ENCODE measurements around the gene MED22.

MED22 gene

DNA sequence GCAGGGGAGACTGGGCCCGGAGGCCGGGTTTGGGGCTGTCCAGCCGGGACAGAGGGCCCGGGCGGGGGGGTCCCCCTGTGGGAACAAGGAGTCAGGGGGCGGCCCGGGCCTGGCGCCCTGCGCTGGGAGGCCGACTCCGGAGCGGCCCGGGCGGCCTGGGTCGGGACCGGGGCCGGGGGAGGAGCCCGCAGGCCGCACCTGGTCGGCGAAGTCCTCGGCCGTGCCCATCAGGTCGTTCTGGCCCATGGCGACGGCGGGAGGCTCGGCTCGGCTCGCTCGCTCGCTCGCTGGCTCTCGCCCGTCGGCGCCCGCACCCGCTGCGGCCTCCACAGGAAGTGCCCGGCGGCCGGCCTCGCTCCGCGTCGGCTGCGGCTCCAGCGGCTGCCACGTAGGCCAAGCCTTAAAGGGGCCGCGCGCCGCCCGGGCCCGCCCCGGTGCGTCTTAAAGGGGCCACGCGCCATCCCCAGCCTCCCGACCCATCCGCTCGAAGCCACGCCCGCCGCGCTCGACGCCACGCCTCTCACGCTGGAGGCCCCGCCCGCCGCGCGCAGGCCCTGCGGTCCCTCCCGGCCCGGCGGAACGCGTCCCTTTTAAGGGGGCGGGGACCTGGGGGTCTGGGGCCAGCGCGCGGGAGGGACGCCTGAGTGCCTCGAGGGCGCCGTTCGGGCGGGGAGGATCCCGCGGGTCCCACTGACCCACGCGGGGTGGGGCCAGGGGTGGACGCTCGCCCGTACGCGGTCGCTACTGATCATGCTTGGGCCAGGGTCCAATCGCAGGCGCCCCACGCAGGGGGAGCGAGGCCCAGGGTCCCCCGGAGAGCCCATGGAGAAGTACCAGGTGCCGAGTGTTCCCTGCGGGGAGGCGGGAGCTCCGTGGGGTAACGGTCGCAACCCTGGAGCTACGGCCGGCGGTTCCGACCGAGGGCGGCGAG lies 28.1 kb upstream of the MED22 start, which contains the start of the genes STKLD1 and SURF4:
TSS of gene STKLD1 (plus strand) at position 643 of the 931 bp plus-strand sequence. CDS start at position 751, 108 bp downstream.
TSS of gene SURF4 (minus strand) at position 337 of the 931 bp plus-strand sequence. CDS start at position 246, 91 bp downstream.
- H3K27ac ChIP-seq (ENCODE audit: low read length): no peak within 1 kb of the TSS
- H3K27me3 ChIP-seq (ENCODE audit: control insufficient read depth, insufficient read depth, low read length): peaks cover 22% of the 10 kb centered on the region
- H3K4me3 ChIP-seq (ENCODE audit: low read length): peak within 1 kb of the TSS; percentile 95
- peak within 1 kb of the TSS; percentile 84 for H3K9ac ChIP-seq (ENCODE audit: low read length)
- peaks cover 7% of the 10 kb centered on the region for H3K36me3 ChIP-seq (ENCODE audit: control insufficient read depth, low read depth, low read length)
- peaks cover 8% of the 10 kb centered on the region for H3K4me1 ChIP-seq (ENCODE audit: control insufficient read depth, low read depth, low read length)
- H3K9me3 ChIP-seq (ENCODE audit: control insufficient read depth, low read depth, low read length): no peaks in the 10 kb centered on the region

- Histone ChIP-seq H3K9ac (ENCODE audit: low read length) (peak overlapping the region; percentile 84), H3K27ac (ENCODE audit: low read length) (no peak overlapping the region), H3K36me3 (ENCODE audit: control insufficient read depth, low read depth, low read length) (peaks cover 15% of the 10 kb centered on the region), H3K4me3 (ENCODE audit: low read length) (peak overlapping the region; percentile 95), H3K9me3 (ENCODE audit: control insufficient read depth, low read depth, low read length) (no peaks in the 10 kb centered on the region), H3K4me1 (ENCODE audit: control insufficient read depth, low read depth, low read length) (peaks cover 8% of the 10 kb centered on the region), H3K27me3 (ENCODE audit: control insufficient read depth, insufficient read depth, low read length) (peaks cover 22% of the 10 kb centered on the region)
These were observed 27.3 kb upstream of the MED22 start for GRCh38 chr9:133375116-133375723.

- H3K27ac ChIP-seq (ENCODE audit: low read length): no peak overlapping the region
- H3K27me3 ChIP-seq (ENCODE audit: control insufficient read depth, insufficient read depth, low read length): peaks cover 22% of the 10 kb centered on the region
- H3K4me1 ChIP-seq (ENCODE audit: control insufficient read depth, low read depth, low read length): peaks cover 8% of the 10 kb centered on the region
- peak overlapping the region; percentile 95 for H3K4me3 ChIP-seq (ENCODE audit: low read length)
- no peaks in the 10 kb centered on the region for H3K9me3 ChIP-seq (ENCODE audit: control insufficient read depth, low read depth, low read length)
- peaks cover 15% of the 10 kb centered on the region for H3K36me3 ChIP-seq (ENCODE audit: control insufficient read depth, low read depth, low read length)
- H3K9ac ChIP-seq (ENCODE audit: low read length): peak overlapping the region; percentile 84
These were observed 26.7 kb upstream of the MED22 start for GRCh38 chr9:133374612-133375115.

DNA sequence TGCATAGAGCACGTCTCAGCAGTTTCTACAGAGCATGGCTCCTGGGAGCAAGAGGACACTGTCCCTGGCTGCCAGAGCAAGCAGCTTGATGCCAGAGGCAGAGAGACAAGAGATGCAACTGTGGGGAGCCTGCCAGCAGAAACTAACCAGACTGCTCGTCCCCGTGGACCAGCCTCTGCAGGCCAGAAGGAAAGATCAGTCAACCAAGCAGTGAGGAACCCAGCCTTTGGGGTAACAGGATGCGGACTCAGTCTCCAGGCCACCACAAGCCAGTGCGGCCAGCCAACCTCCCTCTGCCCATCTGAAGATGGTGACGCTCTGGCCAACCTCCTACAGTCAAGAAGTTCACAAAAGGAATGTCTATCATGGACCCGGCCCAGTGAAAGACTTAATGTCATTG lies 24.2 kb upstream of the MED22 start:
- H3K36me3 ChIP-seq (ENCODE audit: control insufficient read depth, low read depth, low read length): peaks cover 16% of the 10 kb centered on the region
- no peak overlapping the region for H3K4me3 ChIP-seq (ENCODE audit: low read length)
- no peak overlapping the region for H3K27ac ChIP-seq (ENCODE audit: low read length)
- peaks cover 5% of the 10 kb centered on the region for H3K4me1 ChIP-seq (ENCODE audit: control insufficient read depth, low read depth, low read length)
- no peaks in the 10 kb centered on the region for H3K9me3 ChIP-seq (ENCODE audit: control insufficient read depth, low read depth, low read length)
- no peak overlapping the region for H3K9ac ChIP-seq (ENCODE audit: low read length)
- peaks cover 8% of the 10 kb centered on the region for H3K27me3 ChIP-seq (ENCODE audit: control insufficient read depth, insufficient read depth, low read length)

DNA sequence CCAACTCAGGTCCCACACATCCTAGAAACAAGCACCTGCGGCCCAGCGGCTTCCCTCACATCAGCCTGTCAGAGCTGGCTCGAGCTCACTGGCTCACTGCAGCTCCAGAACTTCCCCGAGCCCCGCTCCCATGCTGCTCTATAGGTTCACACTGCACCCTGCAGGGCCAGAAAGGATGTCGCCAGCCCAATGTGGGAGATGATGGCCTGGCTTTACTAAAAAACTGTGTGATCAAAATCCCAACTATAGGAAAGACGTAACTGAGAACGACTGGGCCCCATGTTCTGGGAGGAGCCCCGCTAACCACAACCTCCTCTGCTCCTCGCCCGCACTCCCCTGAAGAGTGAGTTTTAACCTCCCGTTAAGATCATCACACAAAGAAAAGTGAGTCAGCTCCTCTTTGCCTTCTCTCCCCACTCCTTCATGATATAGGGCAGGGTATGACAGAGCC lies 23.4 kb upstream of the MED22 start:
- Histone ChIP-seq H3K4me3 (ENCODE audit: low read length) (no peak overlapping the region), H3K27me3 (ENCODE audit: control insufficient read depth, insufficient read depth, low read length) (no peaks in the 10 kb centered on the region), H3K4me1 (ENCODE audit: control insufficient read depth, low read depth, low read length) (peaks cover 5% of the 10 kb centered on the region), H3K9ac (ENCODE audit: low read length) (no peak overlapping the region), H3K9me3 (ENCODE audit: control insufficient read depth, low read depth, low read length) (no peaks in the 10 kb centered on the region), H3K36me3 (ENCODE audit: control insufficient read depth, low read depth, low read length) (peaks cover 23% of the 10 kb centered on the region), H3K27ac (ENCODE audit: low read length) (no peak overlapping the region)

- Histone ChIP-seq H3K4me3 (ENCODE audit: low read length) (no peak overlapping the region), H3K9me3 (ENCODE audit: control insufficient read depth, low read depth, low read length) (no peaks in the 10 kb centered on the region), H3K9ac (ENCODE audit: low read length) (no peak overlapping the region), H3K27me3 (ENCODE audit: control insufficient read depth, insufficient read depth, low read length) (no peaks in the 10 kb centered on the region), H3K36me3 (ENCODE audit: control insufficient read depth, low read depth, low read length) (peaks cover 29% of the 10 kb centered on the region), H3K4me1 (ENCODE audit: control insufficient read depth, low read depth, low read length) (peaks cover 5% of the 10 kb centered on the region), H3K27ac (ENCODE audit: low read length) (no peak overlapping the region)
These were observed 22.8 kb upstream of the MED22 start for GRCh38 chr9:133370685-133371084.

- Histone ChIP-seq H3K4me3 (ENCODE audit: low read length) (no peak overlapping the region), H3K9me3 (ENCODE audit: control insufficient read depth, low read depth, low read length) (no peaks in the 10 kb centered on the region), H3K4me1 (ENCODE audit: control insufficient read depth, low read depth, low read length) (peaks cover 4% of the 10 kb centered on the region), H3K9ac (ENCODE audit: low read length) (no peak overlapping the region), H3K27me3 (ENCODE audit: control insufficient read depth, insufficient read depth, low read length) (no peaks in the 10 kb centered on the region), H3K36me3 (ENCODE audit: control insufficient read depth, low read depth, low read length) (peaks cover 36% of the 10 kb centered on the region), H3K27ac (ENCODE audit: low read length) (no peak overlapping the region)
These were observed 22.0 kb upstream of the MED22 start for GRCh38 chr9:133369933-133370332.

- Histone ChIP-seq H3K27ac (ENCODE audit: low read length) (no peak overlapping the region), H3K9me3 (ENCODE audit: control insufficient read depth, low read depth, low read length) (no peaks in the 10 kb centered on the region), H3K36me3 (ENCODE audit: control insufficient read depth, low read depth, low read length) (peaks cover 39% of the 10 kb centered on the region), H3K9ac (ENCODE audit: low read length) (no peak overlapping the region), H3K27me3 (ENCODE audit: control insufficient read depth, insufficient read depth, low read length) (no peaks in the 10 kb centered on the region), H3K4me3 (ENCODE audit: low read length) (no peak overlapping the region), H3K4me1 (ENCODE audit: control insufficient read depth, low read depth, low read length) (no peaks in the 10 kb centered on the region)
These were observed 21.5 kb upstream of the MED22 start for GRCh38 chr9:133369422-133369821.

DNA sequence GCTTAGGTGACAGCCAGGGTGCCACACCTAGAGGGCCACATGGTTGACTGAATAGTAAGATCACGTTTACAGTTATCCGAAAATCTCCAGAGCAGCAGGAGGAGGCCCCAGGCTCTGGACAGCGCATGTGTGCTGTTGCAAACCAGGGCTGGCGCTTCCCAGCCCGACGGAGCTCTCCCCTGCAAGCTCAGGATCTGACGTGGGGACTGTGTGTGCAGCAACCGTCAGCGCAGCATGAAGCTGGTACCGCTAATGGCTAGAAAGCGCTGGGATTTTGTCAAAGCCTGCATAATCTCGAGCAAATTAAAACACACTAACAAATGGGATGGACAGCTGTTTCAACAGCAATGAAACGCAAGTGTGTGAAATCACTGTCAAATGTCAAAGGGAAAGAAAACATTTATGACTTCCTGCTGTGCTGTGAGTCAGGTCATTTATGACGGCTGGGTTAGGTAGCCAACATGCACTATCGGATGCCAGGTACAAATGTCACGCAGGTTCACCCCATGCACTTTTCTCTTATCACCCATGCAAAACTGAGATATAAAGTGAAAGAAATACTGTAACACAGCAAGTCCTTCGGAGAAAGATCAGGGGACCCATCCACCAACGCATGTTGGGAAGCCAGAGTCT lies 20.4 kb upstream of the MED22 start:
- no peaks in the 10 kb centered on the region for H3K27me3 ChIP-seq (ENCODE audit: control insufficient read depth, insufficient read depth, low read length)
- H3K4me1 ChIP-seq (ENCODE audit: control insufficient read depth, low read depth, low read length): no peaks in the 10 kb centered on the region
- no peaks in the 10 kb centered on the region for H3K9me3 ChIP-seq (ENCODE audit: control insufficient read depth, low read depth, low read length)
- H3K27ac ChIP-seq (ENCODE audit: low read length): no peak overlapping the region
- H3K9ac ChIP-seq (ENCODE audit: low read length): no peak overlapping the region
- H3K36me3 ChIP-seq (ENCODE audit: control insufficient read depth, low read depth, low read length): peaks cover 46% of the 10 kb centered on the region
- no peak overlapping the region for H3K4me3 ChIP-seq (ENCODE audit: low read length)

- Histone ChIP-seq H3K4me1 (ENCODE audit: control insufficient read depth, low read depth, low read length) (no peaks in the 10 kb centered on the region), H3K4me3 (ENCODE audit: low read length) (no peak overlapping the region), H3K9me3 (ENCODE audit: control insufficient read depth, low read depth, low read length) (no peaks in the 10 kb centered on the region), H3K9ac (ENCODE audit: low read length) (no peak overlapping the region), H3K27me3 (ENCODE audit: control insufficient read depth, insufficient read depth, low read length) (no peaks in the 10 kb centered on the region), H3K27ac (ENCODE audit: low read length) (no peak overlapping the region), H3K36me3 (ENCODE audit: control insufficient read depth, low read depth, low read length) (peaks cover 49% of the 10 kb centered on the region)
These were observed 19.8 kb upstream of the MED22 start for GRCh38 chr9:133367778-133368177.

DNA sequence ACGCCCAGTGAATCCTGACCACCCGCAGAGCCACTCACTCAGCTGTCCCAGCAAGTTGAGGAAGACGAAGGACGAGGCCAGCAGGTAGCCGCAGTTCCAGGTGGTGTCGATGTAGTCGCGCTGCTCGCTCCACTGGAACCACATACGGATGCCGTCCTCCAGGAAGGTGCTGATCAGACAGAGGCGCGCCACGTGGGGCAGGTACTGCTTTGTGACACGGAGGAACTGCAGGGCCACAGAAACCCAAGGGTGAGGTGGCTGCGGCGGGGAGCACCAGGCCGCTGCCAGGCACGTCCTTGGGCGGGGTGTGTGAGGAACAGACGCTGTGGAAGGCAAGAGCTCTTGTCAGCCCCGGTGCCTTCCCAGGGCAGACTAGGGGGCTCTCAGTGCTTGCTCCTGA lies 19.3 kb upstream of the MED22 start:
- H3K36me3 ChIP-seq (ENCODE audit: control insufficient read depth, low read depth, low read length): peaks cover 47% of the 10 kb centered on the region
- H3K27me3 ChIP-seq (ENCODE audit: control insufficient read depth, insufficient read depth, low read length): no peaks in the 10 kb centered on the region
- no peak overlapping the region for H3K4me3 ChIP-seq (ENCODE audit: low read length)
- no peaks in the 10 kb centered on the region for H3K4me1 ChIP-seq (ENCODE audit: control insufficient read depth, low read depth, low read length)
- no peaks in the 10 kb centered on the region for H3K9me3 ChIP-seq (ENCODE audit: control insufficient read depth, low read depth, low read length)
- no peak overlapping the region for H3K9ac ChIP-seq (ENCODE audit: low read length)
- no peak overlapping the region for H3K27ac ChIP-seq (ENCODE audit: low read length)
